Left ventricle myocardium inferior (tissue), 1 donor: ENCODE results near the gene ISG15. TPM values are rescaled to one million over a fixed set of nuclear protein-coding genes. Genes with fewer than 3 reads are reported as not detected.

Experiments
- DNase-seq: peaks from one replicate; pipeline ENCODE4 v3.0.0-alpha.2; 2020
- H3K27ac ChIP-seq: fragments of 200-600 bp; replicated peaks from 2 replicates; pipeline ENCODE4 v1.8.0; 2021
- H3K27me3 ChIP-seq: fragments of 200-600 bp; 2 replicates; pipeline ENCODE4 v1.8.0; 2021; ENCODE audit warnings: low read depth
- H3K36me3 ChIP-seq: fragments of 200-600 bp; 2 replicates; pipeline ENCODE4 v1.8.0; 2021
- H3K4me1 ChIP-seq: fragments of 200-600 bp; 2 replicates; pipeline ENCODE4 v1.8.0; 2021
- H3K4me3 ChIP-seq: fragments of 200-600 bp; 2 replicates; pipeline ENCODE4 v1.8.0; 2021; ENCODE audit warnings: mild to moderate bottlenecking, moderate library complexity
- H3K9me3 ChIP-seq: fragments of 200-600 bp; replicated peaks from 2 replicates; pipeline ENCODE4 v1.8.0; 2021
- intact Hi-C: fragments of 100-400 bp; cut with micrococcal nuclease; formaldehyde crosslinking; loops from one replicate; pipeline ENCODE4 v1.11.0; 2022
- total RNA-seq: library from RNA; stranded (reverse); fragmentation: NEBNext Ultra II Directional; extraction: Animal tissue kit (Norgen Biotek cat#: 25700); gene quantifications from one replicate; pipeline ENCODE4 v1.2.1, GENCODE V29; 2021
- TF ChIP-seq, protein P1 (sequence below): fragments of 200-600 bp; IDR thresholded peaks from 2 replicates; pipeline ENCODE4 v1.8.0; 2021; ENCODE audit warnings: antibody characterized with exemption, mild to moderate bottlenecking, borderline replicate concordance
- donor health status: DM: no; HTN: yes; CAD: no; lungs with severe emphysema.

Gene ISG15
- total RNA-seq, 1 donor from 2014 or later = 14.5 TPM

DNA sequence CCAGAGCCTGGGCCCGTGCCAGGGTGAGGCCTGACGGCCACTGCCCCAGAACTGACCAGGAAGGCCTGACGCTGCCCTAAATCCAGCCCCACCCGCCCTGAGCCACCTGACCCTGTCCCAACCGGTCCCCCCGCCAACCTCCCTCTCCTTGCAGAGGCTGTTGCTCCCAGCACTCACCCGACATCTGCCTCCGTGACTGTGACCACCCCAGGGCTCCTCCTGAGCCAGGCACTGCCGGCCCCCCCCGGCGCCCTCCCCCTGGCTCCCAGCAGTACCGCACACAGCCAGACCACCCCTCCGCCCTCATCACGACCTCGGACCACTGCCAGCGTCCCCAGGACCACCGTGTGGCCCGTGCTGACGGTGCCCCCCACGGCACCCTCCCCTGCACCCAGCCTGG is 32.9 kb downstream of the ISG15 start:
- no peaks in the 10 kb centered on the region for H3K9me3 ChIP-seq
- no peak for DNase-seq
- H3K4me1 ChIP-seq = peaks cover 3% of the 10 kb centered on the region
- H3K27ac ChIP-seq = no peak overlapping the region
- peaks cover 42% of the 10 kb centered on the region for H3K36me3 ChIP-seq
- H3K27me3 ChIP-seq = no peaks in the 10 kb centered on the region
- TF ChIP-seq, protein P1, sequence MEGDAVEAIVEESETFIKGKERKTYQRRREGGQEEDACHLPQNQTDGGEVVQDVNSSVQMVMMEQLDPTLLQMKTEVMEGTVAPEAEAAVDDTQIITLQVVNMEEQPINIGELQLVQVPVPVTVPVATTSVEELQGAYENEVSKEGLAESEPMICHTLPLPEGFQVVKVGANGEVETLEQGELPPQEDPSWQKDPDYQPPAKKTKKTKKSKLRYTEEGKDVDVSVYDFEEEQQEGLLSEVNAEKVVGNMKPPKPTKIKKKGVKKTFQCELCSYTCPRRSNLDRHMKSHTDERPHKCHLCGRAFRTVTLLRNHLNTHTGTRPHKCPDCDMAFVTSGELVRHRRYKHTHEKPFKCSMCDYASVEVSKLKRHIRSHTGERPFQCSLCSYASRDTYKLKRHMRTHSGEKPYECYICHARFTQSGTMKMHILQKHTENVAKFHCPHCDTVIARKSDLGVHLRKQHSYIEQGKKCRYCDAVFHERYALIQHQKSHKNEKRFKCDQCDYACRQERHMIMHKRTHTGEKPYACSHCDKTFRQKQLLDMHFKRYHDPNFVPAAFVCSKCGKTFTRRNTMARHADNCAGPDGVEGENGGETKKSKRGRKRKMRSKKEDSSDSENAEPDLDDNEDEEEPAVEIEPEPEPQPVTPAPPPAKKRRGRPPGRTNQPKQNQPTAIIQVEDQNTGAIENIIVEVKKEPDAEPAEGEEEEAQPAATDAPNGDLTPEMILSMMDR = no peak
- intact Hi-C loops = no loop called here
- H3K4me3 ChIP-seq = no peak overlapping the region

DNA sequence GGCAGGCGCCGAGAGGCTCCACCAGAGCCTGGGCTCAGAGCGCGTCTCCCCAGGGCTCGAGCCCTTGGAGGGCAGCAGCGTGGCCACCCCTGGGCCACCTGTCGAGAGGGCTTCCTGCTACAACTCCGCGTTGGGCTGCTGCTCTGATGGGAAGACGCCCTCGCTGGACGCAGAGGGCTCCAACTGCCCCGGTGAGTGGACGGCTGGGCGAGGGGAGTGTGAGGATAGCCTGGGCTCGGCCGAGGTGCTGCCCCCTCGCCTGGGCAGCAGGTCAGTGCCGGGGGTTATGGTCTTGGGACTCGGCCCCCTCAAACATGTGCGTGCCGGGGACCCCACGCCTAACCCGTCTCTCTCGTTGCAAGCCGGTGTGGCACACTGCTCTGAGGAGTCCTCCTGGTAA is 33.5 kb downstream of the ISG15 start:
- Histone ChIP-seq H3K4me1 (peaks cover 3% of the 10 kb centered on the region), H3K27ac (no peak overlapping the region), H3K9me3 (no peaks in the 10 kb centered on the region), H3K36me3 (peaks cover 48% of the 10 kb centered on the region), H3K4me3 (no peak overlapping the region), H3K27me3 (no peaks in the 10 kb centered on the region)
- TF ChIP-seq, protein P1 = no peak
- DNase-seq = no peak
- intact Hi-C loops = no loop called here

- Histone ChIP-seq H3K27me3 (no peaks in the 10 kb centered on the region), H3K27ac (no peak overlapping the region), H3K36me3 (peaks cover 53% of the 10 kb centered on the region), H3K9me3 (no peaks in the 10 kb centered on the region), H3K4me3 (no peak overlapping the region), H3K4me1 (peaks cover 3% of the 10 kb centered on the region)
- intact Hi-C loops = no loop called here
- TF ChIP-seq, protein P1 = no peak
- DNase-seq = no peak
These were observed 34.1 kb downstream of the ISG15 start for GRCh38 chr1:1047407-1047806.

- TF ChIP-seq, protein P1 = no peak
These were observed 34.7 kb downstream of the ISG15 start for GRCh38 chr1:1047963-1048362.

DNA sequence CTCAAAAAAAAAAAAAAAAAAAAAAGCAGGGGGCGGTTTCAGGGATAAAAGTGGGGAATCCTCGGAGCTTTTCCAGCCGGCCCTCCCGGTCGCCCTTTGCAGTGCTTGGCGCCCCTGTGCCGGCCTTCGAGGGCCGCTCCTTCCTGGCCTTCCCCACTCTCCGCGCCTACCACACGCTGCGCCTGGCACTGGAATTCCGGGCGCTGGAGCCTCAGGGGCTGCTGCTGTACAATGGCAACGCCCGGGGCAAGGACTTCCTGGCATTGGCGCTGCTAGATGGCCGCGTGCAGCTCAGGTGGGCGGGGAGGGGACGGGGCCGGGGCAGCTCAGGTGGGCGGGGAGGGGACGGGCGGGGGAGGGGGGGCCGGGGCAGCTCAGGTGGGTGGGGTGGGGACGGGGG is 35.5 kb downstream of the ISG15 start:
- TF ChIP-seq, protein P1 = no peak
- DNase-seq = no peak
- Histone ChIP-seq H3K9me3 (no peaks in the 10 kb centered on the region), H3K27me3 (no peaks in the 10 kb centered on the region), H3K4me1 (peaks cover 3% of the 10 kb centered on the region), H3K36me3 (peaks cover 50% of the 10 kb centered on the region), H3K4me3 (no peak overlapping the region), H3K27ac (no peak overlapping the region)
- intact Hi-C loops = no loop called here

More at GRCh38 chr1:1047963-1048362, 34.7 kb downstream of the ISG15 start:
- H3K4me3 ChIP-seq = no peak overlapping the region
- intact Hi-C loops = no loop called here
- no peak for DNase-seq
- no peaks in the 10 kb centered on the region for H3K27me3 ChIP-seq
- H3K4me1 ChIP-seq = peaks cover 3% of the 10 kb centered on the region
- H3K36me3 ChIP-seq = peaks cover 53% of the 10 kb centered on the region
- no peak overlapping the region for H3K27ac ChIP-seq
- H3K9me3 ChIP-seq = no peaks in the 10 kb centered on the region
